Neural crest cell (in vitro differentiated cells): ENCODE data around the gene CENPP. TPM values are rescaled to one million over a fixed set of nuclear protein-coding genes. Genes with fewer than 3 reads are reported as not detected.

Experiments used
- DNase-seq: peaks from one replicate; pipeline ENCODE4 v3.0.0; 2021; ENCODE audit warnings: low read depth, mixed read lengths, low spot score
- H3K27ac Mint-ChIP-seq: one replicate; pipeline ENCODE4 v1.8.0; 2021; ENCODE audit warnings: mild to moderate bottlenecking, mixed read lengths; ENCODE audit not compliant: unreplicated experiment
- H3K27me3 Mint-ChIP-seq: 2 replicates; pipeline ENCODE4 v1.8.0; 2021; ENCODE audit warnings: low read depth, mild to moderate bottlenecking, mixed read lengths
- H3K36me3 Mint-ChIP-seq: 2 replicates; pipeline ENCODE4 v1.8.0; 2021; ENCODE audit warnings: low read depth, mild to moderate bottlenecking, mixed read lengths
- H3K4me1 Mint-ChIP-seq: 2 replicates; pipeline ENCODE4 v1.8.0; 2021; ENCODE audit warnings: mixed read lengths
- H3K4me3 Mint-ChIP-seq: one replicate; pipeline ENCODE4 v1.8.0; 2021; ENCODE audit warnings: mild to moderate bottlenecking, mixed read lengths
- H3K9me3 Mint-ChIP-seq: 2 replicates; pipeline ENCODE4 v1.8.0; 2021; ENCODE audit warnings: mixed read lengths
- CTCF ChIP-seq: fragments of 200-600 bp; sonication (generic); conservative IDR thresholded peaks from 2 replicates; pipeline ENCODE4 v1.5.0; 2021; ENCODE audit warnings: antibody characterized with exemption, mild to moderate bottlenecking
- total RNA-seq: library from RNA; stranded (reverse); gene quantifications from 2 replicates; pipeline ENCODE4 v1.2.1, GENCODE V29; 2021

The CENPP gene
- total RNA-seq, 1 donor from 2014 or later = 15.7 TPM

GRCh38 chr9:92300936-92301335, 24.8 kb upstream of the CENPP start:
- no peak for DNase-seq
- Mint-ChIP-seq H3K36me3 (peaks cover 9% of the 10 kb centered on the region), H3K27me3 (no peaks in the 10 kb centered on the region), H3K9me3 (no peaks in the 10 kb centered on the region), H3K4me3 (no peak overlapping the region), H3K4me1 (no peaks in the 10 kb centered on the region), H3K27ac (no peak overlapping the region)
- TF ChIP-seq CTCF = no peak

GRCh38 chr9:92308893-92309292, 16.9 kb upstream of the CENPP start:
- Mint-ChIP-seq H3K4me3 (no peak overlapping the region), H3K4me1 (no peaks in the 10 kb centered on the region), H3K27ac (no peak overlapping the region), H3K36me3 (peaks cover 14% of the 10 kb centered on the region), H3K27me3 (no peaks in the 10 kb centered on the region), H3K9me3 (no peaks in the 10 kb centered on the region)
- no peak for DNase-seq
- no peak for TF ChIP-seq CTCF

- DNase-seq = no peak
- TF ChIP-seq CTCF = no peak
- no peaks in the 10 kb centered on the region for H3K27me3 Mint-ChIP-seq
- no peaks in the 10 kb centered on the region for H3K4me1 Mint-ChIP-seq
- H3K4me3 Mint-ChIP-seq = no peak overlapping the region
- no peaks in the 10 kb centered on the region for H3K9me3 Mint-ChIP-seq
- no peak overlapping the region for H3K27ac Mint-ChIP-seq
- peaks cover 14% of the 10 kb centered on the region for H3K36me3 Mint-ChIP-seq
Observed at GRCh38 chr9:92310562-92310961, 15.2 kb upstream of the CENPP start.

GRCh38 chr9:92312887-92313623, 12.7 kb upstream of the CENPP start:
- H3K36me3 Mint-ChIP-seq = peaks cover 15% of the 10 kb centered on the region
- H3K4me1 Mint-ChIP-seq = no peaks in the 10 kb centered on the region

GRCh38 chr9:92313624-92314012, 12.1 kb upstream of the CENPP start:
- DNase-seq = no peak
- Mint-ChIP-seq H3K27me3 (no peaks in the 10 kb centered on the region), H3K27ac (no peak overlapping the region), H3K4me1 (no peaks in the 10 kb centered on the region), H3K9me3 (no peaks in the 10 kb centered on the region), H3K4me3 (no peak overlapping the region), H3K36me3 (peaks cover 18% of the 10 kb centered on the region)
- no peak for TF ChIP-seq CTCF

More at GRCh38 chr9:92312887-92313623, 12.7 kb upstream of the CENPP start:
- H3K27me3 Mint-ChIP-seq = no peaks in the 10 kb centered on the region
- no peaks in the 10 kb centered on the region for H3K9me3 Mint-ChIP-seq
- no peak overlapping the region for H3K27ac Mint-ChIP-seq
- no peak for TF ChIP-seq CTCF
- H3K4me3 Mint-ChIP-seq = no peak overlapping the region
- DNase-seq = no peak
